IPS-15b (cell line): ENCODE measurements around the gene TAB2.
"Not testable (repeated sequence)": the region's sequence is repeated elsewhere in the genome, so short reads cannot be mapped to it uniquely, and the experiment has no call there.

Experiments
- H3K27me3 ChIP-seq: one replicate; pipeline ENCODE4 v1.6.1; 2013; ENCODE audit warnings: low read length; ENCODE audit not compliant: control insufficient read depth, insufficient read depth
- H3K36me3 ChIP-seq: one replicate; pipeline ENCODE4 v1.6.1; 2013; ENCODE audit warnings: low read length; ENCODE audit not compliant: control insufficient read depth, insufficient read depth
- H3K4me1 ChIP-seq: one replicate; pipeline ENCODE4 v1.6.1; 2013; ENCODE audit warnings: mild to moderate bottlenecking, low read length; ENCODE audit not compliant: control insufficient read depth, insufficient read depth
- H3K4me3 ChIP-seq: one replicate; pipeline ENCODE4 v1.5.1; 2013; ENCODE audit warnings: low read depth, low read length
- H3K9ac ChIP-seq: one replicate; pipeline ENCODE4 v1.6.1; 2013; ENCODE audit warnings: low read depth, mild to moderate bottlenecking, low read length
- H3K9me3 ChIP-seq: one replicate; pipeline ENCODE4 v1.6.1; 2013; ENCODE audit warnings: mild to moderate bottlenecking, low read length; ENCODE audit not compliant: control insufficient read depth, insufficient read depth

Gene TAB2

DNA sequence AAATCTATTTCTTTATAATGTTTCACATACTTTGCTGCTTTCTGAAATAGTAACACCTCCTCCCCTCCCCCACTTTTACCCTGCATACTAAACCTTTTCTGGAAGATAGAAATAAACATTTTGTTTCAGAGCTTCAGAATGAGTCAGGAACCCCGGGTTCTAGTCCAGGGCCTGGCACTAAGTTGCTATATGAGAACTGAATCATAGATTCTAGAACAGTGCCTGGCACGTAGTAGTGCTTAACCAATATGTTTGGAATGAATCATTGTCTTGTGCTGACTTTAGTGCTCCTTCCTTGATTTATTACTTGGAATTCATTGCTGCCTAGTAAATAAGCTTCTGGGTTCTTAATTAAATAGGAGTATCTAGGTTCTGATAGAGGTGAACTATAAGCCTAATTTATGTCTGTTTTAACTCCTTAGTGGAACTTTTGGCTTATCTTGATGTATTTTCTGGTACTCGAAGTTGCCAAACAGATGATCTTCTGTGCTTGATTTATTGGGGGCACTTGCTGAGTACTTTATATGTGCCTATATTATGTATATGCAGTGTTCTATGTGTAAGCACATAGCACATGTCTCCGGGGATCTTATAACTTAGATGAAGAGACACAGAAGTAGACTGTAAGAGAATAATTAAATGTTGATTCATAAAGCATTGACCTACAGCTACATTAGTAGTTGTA is 18.6 kb downstream of the TAB2 start:
- H3K9ac ChIP-seq = peak overlapping the region; percentile 38
- no peaks in the 10 kb centered on the region for H3K9me3 ChIP-seq
- peaks cover 36% of the 10 kb centered on the region for H3K4me1 ChIP-seq
- no peaks in the 10 kb centered on the region for H3K36me3 ChIP-seq
- no peaks in the 10 kb centered on the region for H3K27me3 ChIP-seq
- no peak overlapping the region for H3K4me3 ChIP-seq

- Histone ChIP-seq H3K4me1 (peaks cover 33% of the 10 kb centered on the region), H3K9me3 (no peaks in the 10 kb centered on the region), H3K36me3 (no peaks in the 10 kb centered on the region), H3K9ac (peak overlapping the region; percentile 38), H3K4me3 (no peak overlapping the region), H3K27me3 (no peaks in the 10 kb centered on the region)
These were observed 19.1 kb downstream of the TAB2 start for GRCh38 chr6:149336609-149336928.

DNA sequence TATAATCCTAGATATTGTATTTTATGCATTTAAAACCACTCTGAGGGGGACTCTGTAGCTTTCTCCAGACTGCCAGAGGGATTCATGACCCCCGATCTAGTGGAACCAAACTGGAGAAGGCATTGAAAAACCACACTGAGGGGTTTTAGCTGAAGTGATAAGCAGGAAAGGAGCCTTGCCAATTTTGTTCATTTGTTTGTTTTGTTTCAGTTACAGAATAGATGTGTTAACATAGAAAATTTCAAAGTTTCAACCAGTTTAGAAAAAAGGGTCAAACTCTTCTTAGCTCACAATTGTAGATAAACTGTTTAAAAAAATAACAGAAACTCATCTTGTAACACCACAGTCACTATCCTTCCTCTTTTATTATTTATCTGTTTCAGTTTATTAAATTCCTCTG is 19.8 kb downstream of the TAB2 start:
- Histone ChIP-seq H3K4me3 (no peak overlapping the region), H3K9ac (no peak overlapping the region), H3K9me3 (no peaks in the 10 kb centered on the region), H3K36me3 (no peaks in the 10 kb centered on the region), H3K27me3 (no peaks in the 10 kb centered on the region), H3K4me1 (peaks cover 29% of the 10 kb centered on the region)

GRCh38 chr6:149340200-149340599 is 22.7 kb downstream of the TAB2 start:
- Histone ChIP-seq H3K27me3 (no peaks in the 10 kb centered on the region), H3K9me3 (no peaks in the 10 kb centered on the region), H3K9ac (no peak overlapping the region), H3K36me3 (no peaks in the 10 kb centered on the region), H3K4me3 (no peak overlapping the region), H3K4me1 (peaks cover 14% of the 10 kb centered on the region)

DNA sequence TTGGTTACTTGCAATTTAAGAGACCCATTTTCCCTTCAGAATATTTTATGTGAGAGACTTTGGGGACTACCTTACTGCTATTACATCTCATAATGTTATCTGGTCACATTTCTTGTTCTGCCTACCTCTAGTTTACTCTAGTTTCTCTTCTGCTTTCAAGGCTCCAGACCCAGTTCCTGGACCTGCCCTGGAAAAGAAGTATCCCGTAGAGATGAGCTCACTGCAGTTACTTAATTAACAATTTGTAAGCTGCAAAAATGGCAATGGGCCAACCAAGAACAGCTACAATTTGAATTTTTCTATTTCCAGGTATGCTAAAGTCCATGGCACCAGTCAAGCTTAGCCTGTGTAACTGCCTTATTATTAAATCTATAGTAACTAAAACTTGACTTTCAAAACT is 25.0 kb downstream of the TAB2 start:
- Histone ChIP-seq H3K36me3 (no peaks in the 10 kb centered on the region), H3K9me3 (no peaks in the 10 kb centered on the region), H3K4me3 (no peak overlapping the region), H3K4me1 (no peaks in the 10 kb centered on the region), H3K9ac (no peak overlapping the region), H3K27me3 (no peaks in the 10 kb centered on the region)

DNA sequence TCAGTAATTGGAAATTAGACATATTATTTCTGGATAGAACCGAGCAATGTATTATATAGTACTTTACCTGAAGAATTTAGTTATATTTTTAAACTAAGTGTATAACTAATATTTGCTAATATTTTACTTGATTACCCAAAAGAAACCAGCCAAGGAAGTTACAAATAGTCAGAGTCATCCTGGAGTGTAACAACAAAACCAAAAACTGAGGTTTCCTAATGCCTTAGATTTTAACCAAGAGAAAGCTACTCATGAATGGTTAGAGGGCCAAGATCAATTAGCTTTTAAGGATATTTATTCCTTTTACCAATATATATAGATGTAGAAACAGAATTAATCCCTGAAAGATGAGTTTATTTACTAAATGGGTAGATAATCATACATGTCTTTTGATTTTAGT is 26.0 kb downstream of the TAB2 start:
- H3K9ac ChIP-seq = no peak overlapping the region
- H3K36me3 ChIP-seq = no peaks in the 10 kb centered on the region
- no peaks in the 10 kb centered on the region for H3K4me1 ChIP-seq
- no peaks in the 10 kb centered on the region for H3K27me3 ChIP-seq
- H3K4me3 ChIP-seq = no peak overlapping the region
- no peaks in the 10 kb centered on the region for H3K9me3 ChIP-seq

DNA sequence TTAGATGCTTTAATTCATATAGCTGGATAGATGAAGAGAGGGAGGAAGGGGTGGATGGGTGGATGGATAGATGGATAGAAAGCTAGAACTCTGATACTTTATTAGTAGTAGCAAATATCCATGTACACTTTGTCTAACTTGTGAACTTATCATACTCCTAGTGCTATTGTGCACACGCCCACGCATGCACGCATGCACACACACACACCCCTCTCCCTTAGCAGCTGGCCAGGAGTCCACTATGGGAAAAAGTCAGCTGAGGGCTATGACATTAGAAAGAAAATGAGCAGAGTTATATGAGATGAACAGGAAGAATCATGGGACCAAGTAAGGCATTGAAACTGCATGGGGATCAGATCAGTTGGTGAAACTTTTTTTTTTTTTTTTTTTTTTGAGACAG is 28.6 kb downstream of the TAB2 start:
- Histone ChIP-seq H3K9ac (no peak overlapping the region), H3K9me3 (no peaks in the 10 kb centered on the region), H3K27me3 (no peaks in the 10 kb centered on the region), H3K4me3 (no peak overlapping the region), H3K36me3 (no peaks in the 10 kb centered on the region), H3K4me1 (no peaks in the 10 kb centered on the region)

GRCh38 chr6:149347067-149347466 is 29.6 kb downstream of the TAB2 start:
- no peaks in the 10 kb centered on the region for H3K27me3 ChIP-seq
- H3K9ac ChIP-seq = no peak overlapping the region
- H3K4me1 ChIP-seq = no peaks in the 10 kb centered on the region
- H3K36me3 ChIP-seq = no peaks in the 10 kb centered on the region
- H3K4me3 ChIP-seq = no peak overlapping the region
- H3K9me3 ChIP-seq = no peaks in the 10 kb centered on the region

GRCh38 chr6:149349279-149349678 is 31.8 kb downstream of the TAB2 start:
- H3K9me3 ChIP-seq, H3K9ac ChIP-seq, H3K27me3 ChIP-seq, H3K4me3 ChIP-seq, H3K36me3 ChIP-seq, H3K4me1 ChIP-seq: not testable (repeated sequence)

GRCh38 chr6:149354009-149354408 is 36.5 kb downstream of the TAB2 start:
- H3K9ac ChIP-seq = no peak overlapping the region
- H3K9me3 ChIP-seq = no peaks in the 10 kb centered on the region
- no peaks in the 10 kb centered on the region for H3K36me3 ChIP-seq
- H3K27me3 ChIP-seq = no peaks in the 10 kb centered on the region
- H3K4me3 ChIP-seq = no peak overlapping the region
- peaks cover 5% of the 10 kb centered on the region for H3K4me1 ChIP-seq

GRCh38 chr6:149356081-149356750 is 38.7 kb downstream of the TAB2 start:
- Histone ChIP-seq H3K27me3 (no peaks in the 10 kb centered on the region), H3K9me3 (no peaks in the 10 kb centered on the region), H3K4me3 (no peak overlapping the region), H3K36me3 (no peaks in the 10 kb centered on the region), H3K4me1 (peaks cover 5% of the 10 kb centered on the region), H3K9ac (no peak overlapping the region)

GRCh38 chr6:149357726-149358538 is 40.4 kb downstream of the TAB2 start:
- Histone ChIP-seq H3K36me3 (no peaks in the 10 kb centered on the region), H3K9ac (no peak overlapping the region), H3K27me3 (no peaks in the 10 kb centered on the region), H3K4me1 (peaks cover 3% of the 10 kb centered on the region), H3K9me3 (no peaks in the 10 kb centered on the region), H3K4me3 (no peak overlapping the region)
